Esophagus muscularis mucosa (tissue), 4 donors: ENCODE measurements around the gene IER3IP1.

Experiments
- CTCF ChIP-seq, 3 experiments: fragments of 200-600 bp in 2 of 3; fragments of 450-650 bp in 1 of 3; sonication (generic) in 2 of 3; IDR thresholded peaks; one replicate each; pipeline ENCODE4 v1.5.1; 2017 to 2019; ENCODE audit warnings: antibody characterized with exemption in 3 of 3, mild to moderate bottlenecking in 2 of 3, moderate library complexity in 1 of 3
- EP300 ChIP-seq: sonication (generic); formaldehyde crosslinking; IDR thresholded peaks from one replicate; pipeline ENCODE4 v1.6.1; 2017; ENCODE audit warnings: antibody characterized with exemption
- POLR2A ChIP-seq: fragments of 450-650 bp; IDR thresholded peaks from one replicate; pipeline ENCODE4 v1.6.1; 2017; ENCODE audit warnings: antibody characterized with exemption, moderate library complexity, mild to moderate bottlenecking, low read depth
- POLR2AphosphoS5 ChIP-seq, 2 donors: sonication (generic); formaldehyde crosslinking; IDR thresholded peaks; one replicate each; pipeline ENCODE4 v1.6.1; 2017; ENCODE audit warnings: antibody characterized with exemption in 2 of 2

- TF ChIP-seq POLR2AphosphoS5 (IDR thresholded peaks at IDR 0.05) = no peak
- no peak for TF ChIP-seq CTCF (IDR thresholded peaks at IDR 0.05)
- no peak for TF ChIP-seq POLR2A
- TF ChIP-seq EP300 = no peak
Observed at GRCh38 chr18:47115205-47115604, 61.0 kb downstream of the IER3IP1 start.
